HCT116 (cell line): Measurements from ENCODE around the gene EIF3M.
A peak's percentile ranks its signal among the peaks of the same experiment; 100 is the strongest.

Experiments
- CBX3 ChIP-seq: IDR thresholded peaks from 2 replicates; pipeline ENCODE4 v1.6.1; 2012; ENCODE audit warnings: low read depth
- EZH2 ChIP-seq: fragments of 200-600 bp; sonication (generic); IDR thresholded peaks from 2 replicates; pipeline ENCODE4 v1.6.1; 2017; ENCODE audit warnings: antibody characterized with exemption, mixed run types
- EZH2phosphoT487 ChIP-seq: fragments of 200-600 bp; IDR thresholded peaks from 2 replicates; pipeline ENCODE4 v1.6.1; 2018; ENCODE audit warnings: antibody characterized with exemption, borderline replicate concordance
- FOSL1 ChIP-seq: IDR thresholded peaks from 2 replicates; pipeline ENCODE4 v1.6.1; 2012; ENCODE audit warnings: low read depth
- JUND ChIP-seq: IDR thresholded peaks from 2 replicates; pipeline ENCODE4 v1.6.1; 2012
- POLR2A ChIP-seq: IDR thresholded peaks from 2 replicates; pipeline ENCODE4 v1.7.0; 2011; ENCODE audit warnings: borderline replicate concordance; ENCODE audit not compliant: insufficient read depth, insufficient read length; ENCODE audit errors: extremely low read depth
- POLR2AphosphoS5 ChIP-seq: IDR thresholded peaks from 2 replicates; pipeline ENCODE4 v1.6.1; 2011; ENCODE audit warnings: mild to moderate bottlenecking, low read depth, low read length, moderate library complexity
- SP1 ChIP-seq: IDR thresholded peaks from 2 replicates; pipeline ENCODE4 v1.6.1; 2012; ENCODE audit warnings: low read depth
- TF ChIP-seq, protein P1 (sequence below), 3 experiments: fragments of 200-600 bp in 1 of 3; sonication (generic) in 1 of 3; IDR thresholded peaks in 2 of 3; conservative IDR thresholded peaks in 1 of 3; 2 replicates each; pipeline ENCODE4 v1.5.1; 2012 to 2017; ENCODE audit warnings: low read depth in 2 of 3, low read length in 2 of 3, antibody characterized with exemption in 1 of 3, borderline replicate concordance in 1 of 3, control low read depth in 1 of 3, mild to moderate bottlenecking in 1 of 3, mixed read lengths in 1 of 3, mixed run types in 1 of 3, moderate library complexity in 1 of 3; ENCODE audit not compliant: insufficient read depth in 1 of 3
- TF ChIP-seq, protein P2 (sequence below): IDR thresholded peaks from 2 replicates; pipeline ENCODE4 v1.6.1; 2012

DNA sequence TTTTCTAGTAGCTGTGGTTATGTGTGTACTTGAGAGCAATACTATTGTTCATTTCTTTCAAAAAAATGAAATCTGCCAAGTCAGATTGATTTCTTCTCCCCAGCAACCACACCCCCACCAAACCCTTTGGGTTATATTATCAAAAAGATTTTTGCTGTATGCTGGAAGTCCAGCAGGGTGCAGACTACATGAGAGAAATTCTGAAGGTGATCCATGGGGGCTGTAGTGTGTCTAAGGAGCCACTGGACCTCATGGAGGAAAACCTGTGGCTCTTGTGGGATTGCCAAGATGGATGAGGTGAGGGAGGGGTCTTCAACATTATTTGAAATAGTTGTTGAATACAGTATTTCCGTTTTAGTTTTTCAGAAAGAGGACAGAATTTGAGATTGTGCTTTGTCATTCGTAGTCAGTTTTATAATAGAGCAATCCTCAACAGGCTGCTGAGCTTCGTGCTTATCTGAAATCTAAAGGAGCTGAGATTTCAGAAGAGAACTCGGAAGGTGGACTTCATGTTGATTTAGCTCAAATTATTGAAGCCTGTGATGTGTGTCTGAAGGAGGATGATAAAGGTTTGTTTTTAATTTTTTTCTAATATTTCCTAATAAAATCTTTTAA lies 3.1 kb downstream of the EIF3M start:
- no peak for TF ChIP-seq POLR2A
- no peak for TF ChIP-seq EZH2phosphoT487
- TF ChIP-seq, protein P1, sequence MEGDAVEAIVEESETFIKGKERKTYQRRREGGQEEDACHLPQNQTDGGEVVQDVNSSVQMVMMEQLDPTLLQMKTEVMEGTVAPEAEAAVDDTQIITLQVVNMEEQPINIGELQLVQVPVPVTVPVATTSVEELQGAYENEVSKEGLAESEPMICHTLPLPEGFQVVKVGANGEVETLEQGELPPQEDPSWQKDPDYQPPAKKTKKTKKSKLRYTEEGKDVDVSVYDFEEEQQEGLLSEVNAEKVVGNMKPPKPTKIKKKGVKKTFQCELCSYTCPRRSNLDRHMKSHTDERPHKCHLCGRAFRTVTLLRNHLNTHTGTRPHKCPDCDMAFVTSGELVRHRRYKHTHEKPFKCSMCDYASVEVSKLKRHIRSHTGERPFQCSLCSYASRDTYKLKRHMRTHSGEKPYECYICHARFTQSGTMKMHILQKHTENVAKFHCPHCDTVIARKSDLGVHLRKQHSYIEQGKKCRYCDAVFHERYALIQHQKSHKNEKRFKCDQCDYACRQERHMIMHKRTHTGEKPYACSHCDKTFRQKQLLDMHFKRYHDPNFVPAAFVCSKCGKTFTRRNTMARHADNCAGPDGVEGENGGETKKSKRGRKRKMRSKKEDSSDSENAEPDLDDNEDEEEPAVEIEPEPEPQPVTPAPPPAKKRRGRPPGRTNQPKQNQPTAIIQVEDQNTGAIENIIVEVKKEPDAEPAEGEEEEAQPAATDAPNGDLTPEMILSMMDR (IDR thresholded peaks at IDR 0.05 in 2 of 3, conservative IDR thresholded peaks at IDR 0.05 in 1 of 3; ENCODE audit: borderline replicate concordance in 1 of 3, insufficient read depth in 1 of 3, low read depth in 2 of 3, low read length in 2 of 3), result peak; percentile 23 to 64 (median 48); a peak in 4 of 6 replicates
- TF ChIP-seq FOSL1, result no peak
- no peak for TF ChIP-seq POLR2AphosphoS5
- TF ChIP-seq JUND, result no peak
- TF ChIP-seq SP1, result no peak
- no peak for TF ChIP-seq EZH2
- TF ChIP-seq, protein P2, sequence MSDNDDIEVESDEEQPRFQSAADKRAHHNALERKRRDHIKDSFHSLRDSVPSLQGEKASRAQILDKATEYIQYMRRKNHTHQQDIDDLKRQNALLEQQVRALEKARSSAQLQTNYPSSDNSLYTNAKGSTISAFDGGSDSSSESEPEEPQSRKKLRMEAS, result no peak
- TF ChIP-seq CBX3, result no peak
